NCI-H2107 treated with DMSO at 0.1 percent for 48 hours (cell line): ENCODE data around the gene CAVIN1.
"Not testable (repeated sequence)": the region's sequence is repeated elsewhere in the genome, so short reads cannot be mapped to it uniquely, and the experiment has no call there.

ENCODE experiments used
- DNase-seq: peaks from one replicate; lab custom pipeline; 2025; ENCODE audit not compliant: unreplicated experiment; lab: John Stamatoyannopoulos, UW

CAVIN1 gene

GRCh38 chr17:42406615-42407288 lies 16.3 kb downstream of the CAVIN1 start:
- no peak for DNase-seq

- peak; percentile 49 for DNase-seq
Observed at GRCh38 chr17:42405963-42406495, 17.0 kb downstream of the CAVIN1 start.

GRCh38 chr17:42405076-42405475 lies 18.0 kb downstream of the CAVIN1 start:
- DNase-seq = no peak

- no peak for DNase-seq
Observed at GRCh38 chr17:42404326-42405055, 18.6 kb downstream of the CAVIN1 start.

GRCh38 chr17:42403150-42403549 lies 19.9 kb downstream of the CAVIN1 start:
- peak; percentile 10 for DNase-seq

- peak; percentile 24 for DNase-seq
Observed at GRCh38 chr17:42402117-42402516, 20.9 kb downstream of the CAVIN1 start.

GRCh38 chr17:42400844-42401375 lies 22.1 kb downstream of the CAVIN1 start:
- not testable (repeated sequence) for DNase-seq

GRCh38 chr17:42399948-42400843 lies 22.9 kb downstream of the CAVIN1 start:
- no peak for DNase-seq

- DNase-seq = no peak
Observed at GRCh38 chr17:42399121-42399520, 23.9 kb downstream of the CAVIN1 start.

GRCh38 chr17:42395601-42396000 lies 27.5 kb downstream of the CAVIN1 start:
- not testable (repeated sequence) for DNase-seq

GRCh38 chr17:42394838-42395237 lies 28.2 kb downstream of the CAVIN1 start:
- no peak for DNase-seq

- no peak for DNase-seq
Observed at GRCh38 chr17:42392692-42393415, 30.2 kb downstream of the CAVIN1 start.

- DNase-seq = not testable (repeated sequence)
Observed at GRCh38 chr17:42391439-42391838, 31.6 kb downstream of the CAVIN1 start.

- DNase-seq = no peak
Observed at GRCh38 chr17:42389899-42390298, 33.2 kb downstream of the CAVIN1 start.

- DNase-seq = no peak
Observed at GRCh38 chr17:42389135-42389417, 34.0 kb downstream of the CAVIN1 start.

- DNase-seq = peak; percentile 98
Observed at GRCh38 chr17:42388381-42389134, 34.5 kb downstream of the CAVIN1 start, which contains the start of gene STAT3. Gene STAT3 (minus strand): TSS chr17:42388442. CDS start chr17:42348516, 39,926 bp downstream.

GRCh38 chr17:42387661-42388380 lies 35.2 kb downstream of the CAVIN1 start:
- peak; percentile 52 for DNase-seq

- peak; percentile 15 for DNase-seq
Observed at GRCh38 chr17:42386777-42387657, 36.0 kb downstream of the CAVIN1 start.
